ENCODE measurements around the gene INMT. TPM values are rescaled to one million over a fixed set of nuclear protein-coding genes. Genes with fewer than 3 reads are reported as not detected.

INMT gene
- total and polyA plus RNA-seq, 2 experiments from 2014 or later, result 0.79 to 1.1 TPM

DNA sequence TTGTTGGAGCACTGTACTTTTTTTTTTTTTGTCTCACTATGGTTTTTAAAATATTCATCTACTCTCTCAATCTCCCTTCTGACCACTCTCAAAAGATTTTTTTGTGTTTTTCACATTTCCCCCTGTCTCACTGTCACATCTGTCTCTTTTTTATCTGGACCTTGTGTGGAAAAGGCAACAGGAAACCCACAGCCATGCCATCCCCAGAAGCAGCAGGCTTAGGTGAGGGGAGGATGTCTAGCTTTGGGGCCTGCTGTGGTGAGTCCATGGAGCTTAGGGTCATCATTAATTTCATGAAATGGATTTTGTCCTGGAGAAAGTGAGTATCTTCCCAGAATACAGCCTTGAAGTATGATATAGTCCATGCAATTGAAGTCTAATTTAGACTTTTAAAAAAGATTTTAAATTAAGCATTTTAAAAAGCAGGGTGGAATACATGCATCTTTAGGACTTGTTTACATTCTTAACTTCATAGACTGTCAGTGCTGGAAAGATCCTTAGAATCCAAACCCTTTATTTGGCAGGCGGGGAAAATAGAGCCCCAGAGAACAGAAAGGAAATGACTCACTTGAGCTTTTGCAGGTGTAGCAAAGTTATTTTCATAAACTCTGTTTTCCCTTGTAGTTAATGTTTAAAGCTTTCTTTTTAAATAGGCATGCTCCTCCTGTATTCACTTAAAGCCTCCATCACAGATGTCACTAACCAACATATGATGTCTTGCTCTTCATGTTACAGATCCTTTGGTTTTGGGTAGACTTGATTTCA, 44.4 kb downstream of the INMT start (continued):
- no peak for TF ChIP-seq ZNF462 (CRISPR knock-in tag; IDR thresholded peaks at IDR 0.05)
- TF ChIP-seq ZNF331 (CRISPR knock-in tag; IDR thresholded peaks at IDR 0.05; ENCODE audit: low read depth), result no peak
- TF ChIP-seq ETS1 (IDR thresholded peaks at IDR 0.05), result no peak
- no peak for TF ChIP-seq EZH2 (IDR thresholded peaks at IDR 0.05; ENCODE audit: low read depth, unreplicated experiment)
- TF ChIP-seq STAT1 (IDR thresholded peaks at IDR 0.05; ENCODE audit: unreplicated experiment), result no peak

DNA sequence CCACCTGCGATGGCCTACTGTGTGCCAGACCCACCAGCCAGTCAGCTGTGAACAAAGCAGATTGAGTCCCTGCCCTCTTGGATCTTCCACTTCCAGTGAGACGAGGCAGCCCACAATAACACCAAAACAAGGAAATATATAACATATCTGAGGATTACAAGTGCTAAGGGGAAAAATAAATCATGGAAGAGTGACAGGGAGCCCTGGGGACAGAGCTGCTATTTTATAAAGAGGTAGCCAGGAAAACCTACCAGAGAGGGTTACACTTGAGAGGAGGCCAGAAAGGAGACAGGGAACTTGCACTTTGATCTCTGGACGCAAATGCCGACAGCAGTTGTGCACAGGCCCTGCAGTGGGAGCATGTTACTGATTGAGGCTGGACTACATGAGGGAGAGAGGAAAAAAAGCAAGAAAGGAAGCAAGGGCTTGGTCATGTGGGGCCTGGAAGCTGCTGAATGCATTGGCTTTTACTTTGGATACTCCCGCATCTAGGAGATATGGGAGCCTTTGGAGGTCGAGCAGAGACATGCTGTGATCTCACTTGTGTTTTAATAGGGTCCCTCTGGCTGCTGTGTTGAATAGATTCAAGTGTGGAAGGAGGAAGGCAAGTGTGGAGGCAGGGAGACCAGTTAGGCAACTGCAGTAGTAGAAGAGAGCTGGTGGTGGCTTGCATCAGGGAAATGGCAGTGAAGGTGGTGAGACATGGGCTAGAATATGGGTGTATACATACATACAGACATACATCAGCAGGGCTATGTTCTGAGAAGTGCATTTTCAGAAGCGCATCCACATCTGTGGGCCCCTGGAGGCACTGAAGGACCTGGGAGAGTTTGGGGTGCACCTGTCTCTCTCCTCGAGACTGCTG, 45.5 kb downstream of the INMT start:
- H3K27me3 Mint-ChIP-seq (ENCODE audit: insufficient read depth, low read depth, poor library complexity), result peaks cover 4% of the 10 kb centered on the region
- no peak overlapping the region for H3K4me3 Mint-ChIP-seq
- Histone ChIP-seq H3F3A (replicated peaks; ENCODE audit: low read depth) (no peaks in the 10 kb centered on the region), H3K9me2 (ENCODE audit: insufficient read depth) (no peaks in the 10 kb centered on the region), H3K4me1 (ENCODE audit: insufficient read depth) (no peaks in the 10 kb centered on the region), H3K4me3 (no peak overlapping the region), H3K4me2 (no peak overlapping the region), H4K20me1 (replicated peaks; ENCODE audit: insufficient read depth) (no peaks in the 10 kb centered on the region), H3K27me3 (ENCODE audit: insufficient read depth) (no peaks in the 10 kb centered on the region), H2AFZ (no peak overlapping the region), H3K36me3 (ENCODE audit: insufficient read depth) (no peaks in the 10 kb centered on the region), H3K79me2 (replicated peaks; ENCODE audit: insufficient read depth) (no peaks in the 10 kb centered on the region), H3K27ac (ENCODE audit: low read depth) (no peak overlapping the region)
- H3K4me1 Mint-ChIP-seq, result peaks cover 9% of the 10 kb centered on the region
- no peaks in the 10 kb centered on the region for H3K9me3 Mint-ChIP-seq
- H3K36me3 Mint-ChIP-seq (ENCODE audit: low read depth), result no peaks in the 10 kb centered on the region
- H3K27ac Mint-ChIP-seq, result no peak overlapping the region
- no peak for DNase-seq (ENCODE audit: low spot score)
- no peak for ATAC-seq
- TF ChIP-seq ETS1 (IDR thresholded peaks at IDR 0.05), result no peak
- TF ChIP-seq ZNF331 (CRISPR knock-in tag; IDR thresholded peaks at IDR 0.05; ENCODE audit: low read depth), result no peak
- TF ChIP-seq CTCF (conservative IDR thresholded peaks at IDR 0.05; ENCODE audit: low read depth in 2 of 2), result no peak
- TF ChIP-seq JUNB (IDR thresholded peaks at IDR 0.05; ENCODE audit: unreplicated experiment), result no peak
- TF ChIP-seq ZNF114 (CRISPR knock-in tag; IDR thresholded peaks at IDR 0.05), result no peak
- TF ChIP-seq CREB1 (CRISPR knock-in tag; IDR thresholded peaks at IDR 0.05; ENCODE audit: low read depth), result no peak
- TF ChIP-seq EZH2phosphoT487 (IDR thresholded peaks at IDR 0.05; ENCODE audit: unreplicated experiment), result no peak
- TF ChIP-seq EZH2 (IDR thresholded peaks at IDR 0.05; ENCODE audit: low read depth, unreplicated experiment), result no peak
- no peak for TF ChIP-seq POLR2AphosphoS5 (IDR thresholded peaks at IDR 0.05; ENCODE audit: low read depth)

All from GM23338 (cell line).